ENCODE results near the gene FNIP2.
A peak's percentile ranks its signal among the peaks of the same experiment; 100 is the strongest.

FNIP2 gene

GRCh38 chr4:158811704-158812103 is 42.9 kb downstream of the FNIP2 start:
- peaks cover 4% of the 10 kb centered on the region for H3K79me2 ChIP-seq
- H3K9me3 ChIP-seq (ENCODE audit: control insufficient read depth, low read length) = no peaks in the 10 kb centered on the region
- H3K9ac ChIP-seq = no peak overlapping the region
- no peaks in the 10 kb centered on the region for H3K27me3 ChIP-seq (ENCODE audit: control insufficient read depth, insufficient read depth, low read length)
- no peak overlapping the region for H2AFZ ChIP-seq
- TF ChIP-seq CTCF (IDR thresholded peaks at IDR 0.05) = no peak
- H3K4me2 ChIP-seq (ENCODE audit: low read length) = no peak overlapping the region
- peak overlapping the region; percentile 53 for H3K27ac ChIP-seq
- no peaks in the 10 kb centered on the region for H3K36me3 ChIP-seq (ENCODE audit: control insufficient read depth, insufficient read depth, low read length)
- no peak overlapping the region for H3K4me3 ChIP-seq (ENCODE audit: low read depth, low read length)
- peaks cover 34% of the 10 kb centered on the region for H3K4me1 ChIP-seq

- Histone ChIP-seq H3K4me3 (ENCODE audit: low read depth, low read length) (no peak overlapping the region), H3K79me2 (peaks cover 4% of the 10 kb centered on the region), H3K4me2 (ENCODE audit: low read length) (no peak overlapping the region), H3K4me1 (peaks cover 34% of the 10 kb centered on the region), H3K27me3 (ENCODE audit: control insufficient read depth, insufficient read depth, low read length) (no peaks in the 10 kb centered on the region), H3K9ac (no peak overlapping the region), H3K27ac (peak overlapping the region; percentile 53), H3K36me3 (ENCODE audit: control insufficient read depth, insufficient read depth, low read length) (no peaks in the 10 kb centered on the region), H2AFZ (no peak overlapping the region), H3K9me3 (ENCODE audit: control insufficient read depth, low read length) (no peaks in the 10 kb centered on the region)
- TF ChIP-seq CTCF (IDR thresholded peaks at IDR 0.05) = no peak
Observed at GRCh38 chr4:158812133-158812532, 43.3 kb downstream of the FNIP2 start.

- no peaks in the 10 kb centered on the region for H3K9me3 ChIP-seq (ENCODE audit: control insufficient read depth, low read length)
- H3K79me2 ChIP-seq = peaks cover 5% of the 10 kb centered on the region
- H3K9ac ChIP-seq = no peak overlapping the region
- no peak for TF ChIP-seq CTCF (IDR thresholded peaks at IDR 0.05)
- no peaks in the 10 kb centered on the region for H3K36me3 ChIP-seq (ENCODE audit: control insufficient read depth, insufficient read depth, low read length)
- H3K27ac ChIP-seq = peak overlapping the region; percentile 53
- no peak overlapping the region for H2AFZ ChIP-seq
- H3K27me3 ChIP-seq (ENCODE audit: control insufficient read depth, insufficient read depth, low read length) = no peaks in the 10 kb centered on the region
- H3K4me3 ChIP-seq (ENCODE audit: low read depth, low read length) = no peak overlapping the region
- peaks cover 34% of the 10 kb centered on the region for H3K4me1 ChIP-seq
- H3K4me2 ChIP-seq (ENCODE audit: low read length) = no peak overlapping the region
Observed at GRCh38 chr4:158812543-158812942, 43.7 kb downstream of the FNIP2 start.

GRCh38 chr4:158813113-158813512 is 44.3 kb downstream of the FNIP2 start:
- Histone ChIP-seq H3K4me2 (ENCODE audit: low read length) (no peak overlapping the region), H3K27ac (no peak overlapping the region), H3K4me3 (ENCODE audit: low read depth, low read length) (no peak overlapping the region), H3K79me2 (peaks cover 9% of the 10 kb centered on the region), H2AFZ (no peak overlapping the region), H3K9me3 (ENCODE audit: control insufficient read depth, low read length) (no peaks in the 10 kb centered on the region), H3K4me1 (peaks cover 30% of the 10 kb centered on the region), H3K9ac (no peak overlapping the region), H3K27me3 (ENCODE audit: control insufficient read depth, insufficient read depth, low read length) (no peaks in the 10 kb centered on the region), H3K36me3 (ENCODE audit: control insufficient read depth, insufficient read depth, low read length) (no peaks in the 10 kb centered on the region)
- TF ChIP-seq CTCF (IDR thresholded peaks at IDR 0.05) = no peak

GRCh38 chr4:158814207-158814606 is 45.4 kb downstream of the FNIP2 start:
- H3K27ac ChIP-seq = no peak overlapping the region
- H2AFZ ChIP-seq = no peak overlapping the region
- H3K27me3 ChIP-seq (ENCODE audit: control insufficient read depth, insufficient read depth, low read length) = no peaks in the 10 kb centered on the region
- no peaks in the 10 kb centered on the region for H3K36me3 ChIP-seq (ENCODE audit: control insufficient read depth, insufficient read depth, low read length)
- TF ChIP-seq CTCF (IDR thresholded peaks at IDR 0.05) = no peak
- H3K4me3 ChIP-seq (ENCODE audit: low read depth, low read length) = no peak overlapping the region
- peaks cover 9% of the 10 kb centered on the region for H3K79me2 ChIP-seq
- peaks cover 25% of the 10 kb centered on the region for H3K4me1 ChIP-seq
- no peak overlapping the region for H3K4me2 ChIP-seq (ENCODE audit: low read length)
- no peaks in the 10 kb centered on the region for H3K9me3 ChIP-seq (ENCODE audit: control insufficient read depth, low read length)
- no peak overlapping the region for H3K9ac ChIP-seq

Measured in parathyroid adenoma (tissue), 2 donors.